HG03097 (cell line): Measurements from ENCODE around the gene AMN.

Source experiments
- ATAC-seq: cut with Tn5 transposase; IDR thresholded peaks from one replicate; pipeline ENCODE4 v1.9.1; 2021; ENCODE audit not compliant: unreplicated experiment, low FRiP score

The AMN gene

DNA sequence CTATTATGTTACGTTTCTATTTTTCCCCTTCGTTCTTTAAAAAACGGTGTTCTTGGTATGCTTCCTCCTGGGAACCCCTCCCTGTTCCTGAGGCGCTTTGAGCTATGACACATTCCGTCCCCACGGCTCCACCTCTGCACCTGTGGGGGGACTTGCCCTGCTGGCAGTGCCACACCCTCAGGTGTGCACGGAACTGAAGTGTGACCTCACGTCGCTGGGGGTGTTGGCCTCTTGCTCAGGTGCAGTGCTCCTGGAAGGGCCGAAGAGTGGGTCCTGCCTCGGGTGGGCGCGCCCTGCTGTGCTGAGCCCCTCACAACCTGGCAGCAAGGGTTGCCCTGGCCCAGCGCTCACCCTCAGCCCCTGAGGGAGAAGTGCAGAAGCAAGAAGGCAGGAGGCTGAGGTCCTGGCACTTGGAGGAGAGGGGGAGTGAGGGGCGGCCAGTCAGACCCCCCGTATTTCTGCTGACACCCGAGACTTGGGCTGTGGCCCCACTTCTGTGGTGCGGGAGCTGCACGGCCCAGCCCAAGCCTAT is 4.9 kb downstream of the AMN start:
- ATAC-seq = no peak

DNA sequence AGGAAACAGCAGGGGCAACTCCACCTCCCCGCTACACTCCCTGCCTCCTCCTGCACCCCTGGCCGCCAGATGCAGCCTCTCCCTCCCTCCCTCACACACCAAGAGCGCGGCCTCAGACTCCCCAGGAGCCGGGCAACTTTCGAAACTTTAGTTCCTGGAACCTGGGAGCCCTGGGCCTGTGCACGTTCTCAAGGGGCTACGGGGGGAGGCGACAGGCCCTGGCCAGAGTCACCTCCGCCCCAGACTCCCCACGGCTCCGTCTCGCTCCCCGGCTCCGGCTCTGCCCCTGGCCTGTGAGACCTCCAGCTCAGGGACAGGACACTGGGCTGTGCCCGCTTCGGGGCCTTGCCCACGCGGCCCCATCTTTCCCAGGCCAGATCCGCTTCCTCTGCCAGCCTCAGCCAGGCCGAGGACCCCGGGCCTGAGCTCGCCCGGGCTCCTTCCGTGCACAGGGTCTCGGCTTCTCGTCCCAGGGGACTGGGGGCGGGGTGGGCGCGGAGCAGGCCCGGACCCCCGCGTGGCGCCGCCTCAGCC is 5.5 kb downstream of the AMN start:
- no peak for ATAC-seq

DNA sequence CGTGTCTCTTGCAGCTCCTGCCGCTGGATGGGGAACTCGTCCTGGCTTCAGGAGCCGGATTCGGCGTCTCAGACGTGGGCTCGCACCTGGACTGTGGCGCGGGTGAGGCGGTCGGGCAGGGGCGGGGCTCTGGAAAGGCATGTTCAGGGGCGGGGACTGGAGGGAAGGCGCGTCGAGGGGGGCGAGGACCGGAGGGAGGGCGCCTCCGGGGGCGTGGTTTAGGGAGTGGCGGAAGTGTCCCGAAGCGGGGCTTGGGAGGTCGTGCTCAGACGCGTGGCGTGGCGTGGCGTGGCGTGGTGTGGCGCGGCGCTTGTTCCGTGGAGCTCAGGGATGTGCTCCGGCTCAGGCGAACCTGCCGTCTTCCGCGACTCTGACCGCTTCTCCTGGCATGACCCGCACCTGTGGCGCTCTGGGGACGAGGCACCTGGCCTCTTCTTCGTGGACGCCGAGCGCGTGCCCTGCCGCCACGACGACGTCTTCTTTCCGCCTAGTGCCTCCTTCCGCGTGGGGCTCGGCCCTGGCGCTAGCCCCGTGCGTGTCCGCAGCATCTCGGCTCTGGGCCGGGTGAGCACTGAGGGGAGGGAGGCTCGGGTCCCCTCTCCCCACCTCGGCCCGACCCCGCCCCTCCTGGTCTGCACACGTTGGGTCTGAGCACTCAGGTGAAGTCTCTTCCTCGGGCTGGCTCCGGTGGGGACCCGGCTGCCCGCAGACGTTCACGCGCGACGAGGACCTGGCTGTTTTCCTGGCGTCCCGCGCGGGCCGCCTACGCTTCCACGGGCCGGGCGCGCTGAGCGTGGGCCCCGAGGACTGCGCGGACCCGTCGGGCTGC is 6.2 kb downstream of the AMN start:
- ATAC-seq = no peak

DNA sequence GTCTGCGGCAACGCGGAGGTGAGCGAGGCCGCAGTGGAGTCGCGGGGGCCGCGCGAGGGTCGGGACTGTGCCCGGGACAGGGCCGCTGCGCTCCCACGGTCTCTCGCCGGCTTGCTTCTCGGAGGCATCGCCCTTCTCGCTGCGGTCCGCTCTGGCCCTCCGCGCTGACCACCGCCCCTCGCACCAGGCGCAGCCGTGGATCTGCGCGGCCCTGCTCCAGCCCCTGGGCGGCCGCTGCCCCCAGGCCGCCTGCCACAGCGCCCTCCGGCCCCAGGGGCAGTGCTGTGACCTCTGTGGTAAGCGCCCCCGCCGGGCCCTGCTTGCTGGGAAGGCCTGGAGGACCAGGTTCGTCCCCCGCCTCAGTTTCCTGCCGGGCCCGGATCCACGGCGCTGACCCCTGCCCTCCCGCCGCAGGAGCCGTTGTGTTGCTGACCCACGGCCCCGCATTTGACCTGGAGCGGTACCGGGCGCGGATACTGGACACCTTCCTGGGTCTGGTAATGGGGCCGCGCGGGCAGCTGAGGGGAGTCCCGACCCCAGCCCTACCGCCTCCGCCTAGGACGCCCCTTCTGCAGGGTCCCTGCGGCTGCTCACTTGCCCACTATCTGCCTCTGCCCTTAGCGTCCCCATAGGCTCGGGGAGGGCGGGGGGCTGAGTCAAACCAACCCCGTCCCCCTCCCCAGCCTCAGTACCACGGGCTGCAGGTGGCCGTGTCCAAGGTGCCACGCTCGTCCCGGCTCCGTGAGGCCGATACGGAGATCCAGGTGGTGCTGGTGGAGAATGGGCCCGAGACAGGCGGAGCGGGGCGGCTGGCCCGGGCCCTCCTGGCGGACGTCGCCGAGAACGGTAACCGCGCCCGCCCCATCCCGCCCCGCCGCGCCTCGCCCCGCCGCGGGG is 7.0 kb downstream of the AMN start:
- no peak for ATAC-seq

DNA sequence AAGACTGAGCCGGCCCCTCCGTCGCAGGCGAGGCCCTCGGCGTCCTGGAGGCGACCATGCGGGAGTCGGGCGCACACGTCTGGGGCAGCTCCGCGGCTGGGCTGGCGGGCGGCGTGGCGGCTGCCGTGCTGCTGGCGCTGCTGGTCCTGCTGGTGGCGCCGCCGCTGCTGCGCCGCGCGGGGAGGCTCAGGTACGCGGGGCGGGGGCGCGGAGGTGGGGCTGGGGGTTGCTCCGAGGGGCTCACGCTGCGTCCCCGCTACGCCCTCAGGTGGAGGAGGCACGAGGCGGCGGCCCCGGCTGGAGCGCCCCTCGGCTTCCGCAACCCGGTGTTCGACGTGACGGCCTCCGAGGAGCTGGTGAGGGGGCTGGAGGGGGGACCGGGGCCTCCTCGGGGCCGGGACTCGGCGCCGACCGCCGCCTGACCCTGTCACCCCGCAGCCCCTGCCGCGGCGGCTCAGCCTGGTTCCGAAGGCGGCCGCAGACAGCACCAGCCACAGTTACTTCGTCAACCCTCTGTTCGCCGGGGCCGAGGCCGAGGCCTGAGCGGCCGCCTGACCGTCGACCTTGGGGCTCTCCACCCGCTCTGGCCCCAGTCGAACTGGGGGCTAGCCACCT is 7.8 kb downstream of the AMN start:
- ATAC-seq = no peak

DNA sequence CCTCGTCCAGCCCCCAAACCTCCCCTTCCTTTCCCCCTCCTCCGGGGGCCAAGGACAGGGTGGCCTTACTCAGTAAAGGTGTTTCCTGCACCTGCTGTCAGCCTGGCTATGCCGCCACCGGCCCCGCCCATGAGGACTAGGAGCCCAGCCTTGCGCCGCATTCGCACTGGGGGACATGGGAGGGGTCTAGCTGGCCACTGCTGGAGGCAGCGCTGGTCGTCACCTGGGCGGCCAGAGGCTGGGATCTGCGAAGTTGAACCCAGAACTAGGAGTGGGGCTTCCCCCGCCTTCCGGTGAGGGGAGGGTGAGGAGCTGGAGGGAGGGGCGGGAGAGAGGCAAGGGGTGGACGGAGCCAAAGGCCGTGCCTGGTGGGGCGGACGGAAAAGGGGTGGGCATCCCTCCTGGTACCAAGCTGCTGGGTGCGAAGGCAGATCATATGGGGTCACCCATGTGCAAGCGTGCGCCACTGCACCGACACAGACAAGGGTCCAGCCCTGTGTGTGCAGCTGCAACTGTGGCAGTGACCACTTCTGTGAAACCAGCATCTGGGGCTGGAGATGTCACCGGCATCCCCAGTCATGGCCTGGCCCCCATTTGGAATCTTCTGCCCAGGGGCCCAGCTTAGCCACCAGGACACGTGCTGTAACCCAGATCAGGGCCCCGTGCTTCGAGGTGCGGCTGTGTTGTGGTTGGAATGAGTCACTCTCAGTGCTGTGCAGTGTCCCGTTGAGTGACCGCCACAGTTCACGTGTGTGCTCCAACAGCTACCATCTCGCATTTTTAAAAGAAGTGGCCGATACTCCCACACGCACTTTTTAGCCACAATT is 8.5 kb downstream of the AMN start:
- no peak for ATAC-seq

DNA sequence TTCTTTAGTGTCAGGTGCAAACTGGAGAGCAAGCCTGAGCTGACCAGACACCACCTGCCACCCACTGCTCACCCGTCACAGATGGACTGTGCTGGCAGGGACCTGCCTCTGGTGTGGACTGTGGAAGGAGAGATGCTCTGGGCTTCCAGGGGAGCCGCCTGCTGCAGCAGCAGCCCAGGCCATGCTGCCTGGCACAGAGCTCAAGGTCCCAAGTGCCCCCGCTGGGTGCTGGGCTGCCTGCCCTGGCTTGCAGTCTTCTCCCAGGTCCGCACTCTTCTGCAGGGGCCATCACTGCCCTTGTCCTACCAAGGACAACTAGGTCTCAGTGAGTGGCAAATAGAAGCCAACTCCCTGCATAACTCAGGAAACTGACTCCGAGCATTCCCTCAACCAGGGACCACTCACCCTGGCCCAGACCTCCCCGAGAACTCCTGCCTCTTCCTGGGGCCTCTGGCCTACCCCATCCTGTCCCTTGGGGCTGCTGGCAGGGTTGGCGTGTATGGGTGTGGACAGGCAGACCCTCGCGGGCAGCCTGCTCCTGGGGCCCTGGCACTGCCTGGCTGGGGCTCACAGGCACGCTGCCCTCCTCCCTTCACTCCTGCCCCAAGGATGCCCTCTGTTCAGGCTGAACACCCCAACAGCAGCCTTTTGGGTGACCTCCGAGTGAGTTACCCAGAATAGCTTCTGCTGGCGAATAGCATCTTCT is 9.3 kb downstream of the AMN start:
- ATAC-seq = no peak

DNA sequence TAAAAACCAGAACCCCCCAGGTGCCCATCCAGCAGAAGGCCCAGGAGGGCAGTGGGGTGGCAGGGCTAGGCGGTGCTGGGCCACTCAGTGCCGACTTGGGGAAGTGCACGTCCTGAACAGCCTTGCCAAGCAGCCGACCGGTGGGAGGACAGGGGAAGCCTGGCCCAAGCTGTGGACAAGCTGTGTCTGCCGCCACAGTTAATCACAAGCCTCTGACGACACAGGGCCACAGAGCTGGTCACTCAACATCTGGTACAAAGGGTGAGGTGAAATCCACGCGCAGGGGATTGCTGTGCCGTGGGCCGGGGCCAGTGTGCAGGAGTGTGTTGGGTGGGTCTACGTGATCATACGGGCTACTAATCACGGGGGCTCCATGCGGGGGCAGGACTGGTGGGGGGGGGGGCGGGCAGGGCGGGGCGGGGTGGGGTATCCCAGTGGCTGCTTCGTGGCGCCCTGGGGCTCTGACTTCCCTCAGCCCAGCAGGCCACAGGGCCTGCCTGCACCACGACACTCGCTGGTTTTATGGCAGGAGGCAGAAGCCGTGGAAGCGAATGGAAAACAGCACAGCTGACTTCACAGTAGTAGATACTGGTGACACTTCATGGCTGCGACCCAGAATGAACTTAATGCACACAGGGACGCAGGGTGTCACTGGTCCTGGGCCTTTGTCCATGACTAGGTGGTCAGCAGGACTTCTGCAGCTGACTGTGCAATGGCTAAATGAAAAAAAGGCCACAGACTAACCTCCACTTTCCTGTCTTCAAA is 10.2 kb downstream of the AMN start:
- no peak for ATAC-seq

DNA sequence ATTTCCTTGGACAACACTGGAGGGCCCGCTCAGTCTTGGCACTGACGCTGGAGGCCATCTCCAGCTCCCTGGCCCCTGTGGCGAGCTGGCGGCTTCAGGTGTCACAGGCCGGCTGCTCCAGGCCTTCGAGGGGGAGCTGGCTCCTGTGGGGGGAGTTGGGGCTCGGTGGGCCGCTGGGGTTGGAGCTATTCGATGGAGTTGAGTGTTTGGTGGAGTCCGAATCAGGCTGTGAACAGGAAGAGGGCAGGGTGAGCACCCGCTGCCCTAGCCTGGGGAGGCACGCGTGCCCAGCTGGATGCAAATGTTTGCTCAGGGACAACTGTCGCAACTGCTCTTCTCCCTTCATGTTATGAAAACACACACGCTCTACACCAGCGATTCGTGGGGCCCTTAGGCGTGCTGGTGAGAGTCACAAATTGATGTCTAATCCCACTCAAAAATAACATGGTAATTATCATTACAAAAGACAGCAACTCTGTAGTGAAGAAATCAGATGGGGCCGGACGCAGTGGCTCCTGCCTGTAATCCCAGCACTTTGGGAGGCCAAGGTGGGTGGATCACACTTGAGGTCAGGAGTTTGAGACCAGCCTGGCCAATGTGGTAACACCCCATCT is 11.3 kb downstream of the AMN start:
- ATAC-seq = no peak

DNA sequence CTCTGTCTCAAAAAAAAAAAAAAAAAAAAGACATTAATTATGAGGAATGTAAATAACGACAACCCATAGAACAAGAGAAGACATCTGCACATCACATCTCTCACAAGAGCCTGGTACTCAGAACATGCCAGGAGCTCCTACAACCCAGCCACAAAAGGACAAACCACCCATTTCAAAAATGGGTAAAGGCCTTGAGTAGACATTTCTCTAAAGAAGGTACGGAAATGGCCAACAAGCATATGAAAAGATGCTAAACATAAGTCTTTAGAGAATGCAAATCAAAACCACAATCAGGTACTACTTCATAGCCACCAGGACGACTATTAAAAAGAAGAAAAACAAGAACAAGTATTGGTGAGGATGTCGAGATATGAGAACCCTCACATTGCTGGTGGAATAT is 13.3 kb downstream of the AMN start:
- no peak for ATAC-seq

DNA sequence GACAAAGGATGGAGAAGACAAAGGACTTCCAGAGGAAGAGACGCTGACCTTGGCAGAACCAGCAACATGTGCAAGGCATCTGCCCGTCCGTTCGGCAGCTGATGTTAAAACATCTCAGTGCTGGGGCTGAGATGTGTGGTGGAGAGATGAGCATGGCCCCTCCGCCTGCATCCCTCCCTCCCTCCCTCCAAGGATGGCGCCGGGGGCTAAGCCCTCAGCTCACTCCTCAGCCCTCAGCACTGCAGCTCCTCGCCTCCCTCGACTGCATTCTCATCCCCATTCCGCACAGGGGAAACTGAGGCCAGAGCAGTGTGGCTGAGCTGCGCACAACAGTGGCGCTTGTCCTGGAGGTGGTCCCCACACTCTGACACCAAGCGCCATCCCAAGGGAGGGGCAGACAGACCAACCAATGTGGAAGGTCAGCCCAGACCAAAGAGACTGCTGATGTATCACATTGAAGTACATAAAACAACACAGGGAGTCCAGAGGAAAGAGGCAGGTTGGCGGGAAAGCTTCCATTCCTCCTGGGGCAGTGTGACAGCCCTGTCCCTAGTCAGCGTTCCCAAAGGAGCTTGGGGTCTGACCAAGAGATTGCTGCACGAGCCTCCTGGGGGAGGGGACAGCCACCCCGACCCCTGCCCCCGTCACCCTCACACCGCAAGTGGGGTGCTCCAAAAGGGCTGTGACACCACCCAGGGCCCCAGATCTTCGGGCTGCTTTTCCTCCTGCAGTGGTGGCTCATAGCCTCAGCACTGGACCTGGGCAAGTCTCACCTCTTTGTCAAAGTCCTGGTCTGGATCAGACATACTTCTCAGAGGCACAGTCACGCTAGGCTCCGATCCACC is 15.1 kb downstream of the AMN start:
- no peak for ATAC-seq

DNA sequence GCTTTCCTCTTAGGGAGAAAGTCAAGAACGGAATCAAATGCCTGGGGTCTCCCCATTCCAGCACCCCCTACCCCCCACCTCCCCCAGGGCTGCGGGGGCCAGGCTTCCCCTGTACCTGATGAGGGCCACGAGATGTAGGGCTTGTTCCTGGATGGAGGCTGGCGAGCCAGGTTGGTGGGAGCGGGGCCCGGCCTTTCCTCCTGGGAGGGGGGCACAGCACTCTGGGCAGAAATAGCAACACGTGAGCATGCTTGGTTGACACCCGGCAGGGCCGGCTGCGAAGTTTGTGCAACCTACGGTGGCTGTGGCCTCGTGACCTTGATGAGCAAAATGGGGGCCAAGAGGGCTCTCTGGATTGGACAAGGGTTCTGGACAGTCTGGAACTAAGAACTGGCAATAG is 15.7 kb downstream of the AMN start:
- ATAC-seq = no peak

DNA sequence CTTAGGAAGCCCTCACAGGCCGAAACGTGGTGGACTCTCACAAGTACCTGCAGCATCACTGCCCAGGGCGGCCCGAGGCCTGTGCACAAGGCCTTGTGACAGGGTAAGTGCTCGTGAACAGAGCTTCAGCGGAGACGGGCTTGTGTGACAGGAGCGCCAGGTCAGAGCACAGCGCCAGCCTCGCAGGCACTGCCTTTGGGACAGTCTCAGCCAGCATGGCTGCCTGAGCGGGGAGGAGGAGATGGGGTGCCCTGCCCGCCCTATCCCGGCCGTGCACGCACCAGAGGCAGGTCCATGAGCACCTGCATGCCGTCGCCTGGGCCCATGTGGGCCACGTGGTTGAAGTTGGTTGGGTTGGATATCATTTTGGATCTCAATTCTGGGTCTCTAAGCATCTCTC is 16.9 kb downstream of the AMN start:
- ATAC-seq = no peak

DNA sequence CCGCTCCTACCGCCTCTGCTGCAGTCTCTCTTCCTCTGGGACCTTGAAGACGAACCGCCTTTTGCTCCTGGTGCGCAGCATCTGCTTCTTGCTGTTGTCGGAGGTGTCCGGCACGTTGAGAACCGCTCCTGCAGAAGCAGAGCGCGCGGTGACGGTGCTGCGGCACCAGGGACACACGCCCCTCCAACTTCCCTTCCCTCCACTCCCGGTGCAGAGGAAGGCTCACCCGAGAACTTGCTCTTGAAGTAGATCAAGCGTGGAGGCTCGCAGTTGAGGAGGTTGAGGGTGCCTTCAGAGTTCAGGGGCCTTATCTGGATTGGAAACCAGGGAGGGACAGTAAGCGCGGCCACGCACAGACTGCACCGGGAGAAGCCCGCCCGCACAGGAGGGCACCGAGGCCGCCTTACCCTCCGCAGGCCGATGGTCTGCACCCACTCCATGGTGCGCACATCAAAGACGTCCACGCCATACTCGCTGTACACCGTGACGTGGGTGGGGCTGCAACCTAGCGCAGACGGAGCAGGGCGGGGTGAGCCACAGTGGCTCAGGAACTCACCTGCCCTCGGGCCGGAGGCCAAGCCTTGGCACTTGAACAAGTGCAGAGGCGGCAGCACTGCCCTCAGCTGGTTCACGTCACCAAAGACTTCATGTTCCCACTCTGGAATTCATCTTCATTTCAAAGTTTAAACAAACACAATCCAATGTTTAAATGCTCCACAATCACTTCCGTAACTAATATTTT is 17.5 kb downstream of the AMN start:
- ATAC-seq = no peak

DNA sequence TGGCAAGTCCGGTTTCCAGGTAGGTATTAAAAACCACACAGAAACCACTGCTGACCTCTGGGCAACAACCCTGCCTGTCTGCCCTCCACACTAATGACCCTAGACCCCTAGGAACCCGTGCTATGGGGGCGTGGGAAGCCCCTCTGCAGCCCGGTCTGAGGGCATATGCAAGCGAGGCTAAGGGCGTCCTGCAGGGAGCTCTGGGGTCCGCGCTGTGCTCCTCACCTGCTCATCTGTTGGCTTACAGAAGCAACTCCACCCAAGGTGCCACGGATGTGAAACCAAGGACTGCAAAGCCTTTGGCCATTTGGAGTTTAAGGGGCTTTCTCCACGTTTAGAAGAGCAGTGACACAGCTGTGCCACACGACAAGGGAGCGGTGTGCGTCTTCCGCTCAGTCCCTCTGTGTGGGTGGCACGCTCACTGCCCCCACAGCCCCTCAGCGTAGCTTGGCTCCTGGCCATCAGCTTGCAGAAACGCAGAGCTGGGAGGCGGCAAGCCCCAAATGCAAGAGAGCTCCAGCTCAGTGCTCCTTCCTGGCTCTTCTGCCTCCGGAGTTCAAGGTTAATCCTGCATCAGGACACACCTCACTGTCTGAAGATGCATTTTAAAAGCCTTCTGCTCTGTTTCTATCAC is 18.4 kb downstream of the AMN start:
- ATAC-seq = no peak

DNA sequence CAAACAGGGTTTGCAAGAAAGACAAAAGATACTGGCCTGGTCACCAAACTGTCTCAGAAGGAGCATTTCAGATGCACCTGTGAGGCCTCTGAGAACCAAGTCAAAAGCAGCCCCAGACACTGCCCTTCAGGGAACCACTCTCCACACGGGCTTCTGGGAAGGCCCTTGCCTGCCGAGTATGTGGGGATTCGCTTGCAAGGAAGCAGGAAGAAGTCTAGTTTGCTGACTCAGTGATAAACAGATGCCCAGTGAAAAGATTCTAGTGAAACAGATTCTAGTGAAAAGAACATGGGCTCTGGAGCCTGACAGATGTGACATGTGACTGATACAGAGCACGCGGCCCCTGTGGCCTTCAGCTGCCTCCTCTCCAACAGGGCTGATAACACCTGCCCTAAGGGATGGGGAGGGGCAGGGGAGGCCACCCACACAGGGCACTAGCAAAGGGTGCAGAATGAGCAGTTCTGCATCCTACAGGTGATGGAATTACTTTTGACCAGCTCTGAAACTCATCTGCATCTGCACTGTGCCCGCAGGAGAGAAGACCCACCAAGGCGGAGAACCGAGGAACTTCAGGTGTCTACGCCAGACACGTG is 19.1 kb downstream of the AMN start:
- no peak for ATAC-seq
